Panc1 (cell line): Measurements from ENCODE around the gene FXR2.

Source experiments
- CTCF ChIP-seq: fragments of 450-650 bp; IDR thresholded peaks from 2 replicates; pipeline ENCODE4 v1.5.1; 2017; ENCODE audit warnings: mild to moderate bottlenecking
- TCF7L2 ChIP-seq: IDR thresholded peaks from 2 replicates; pipeline ENCODE4 v1.6.1; 2011; ENCODE audit warnings: mild to moderate bottlenecking, low read depth, low read length, inconsistent platforms

GRCh38 chr17:7591596-7591995 lies 23.1 kb downstream of the FXR2 start:
- TF ChIP-seq CTCF (no peak), TCF7L2 (no peak)
